GM18951 (cell line): ENCODE measurements around the gene VCAM1.
"Not testable (repeated sequence)": the region's sequence is repeated elsewhere in the genome, so short reads cannot be mapped to it uniquely, and the experiment has no call there.

ENCODE experiments used
- POLR2A ChIP-seq: IDR thresholded peaks from 4 replicates; pipeline ENCODE4 v1.6.1; 2011; ENCODE audit warnings: mild to moderate bottlenecking; ENCODE audit not compliant: insufficient read length, insufficient read depth; ENCODE audit errors: extremely low read depth
- in situ Hi-C: fragments of 300-500 bp; cut with MboI; formaldehyde crosslinking; loops from one replicate; pipeline ENCODE4 v1.12.0; 2022; ENCODE audit warnings: low sequenced_read_pairs, mixed read lengths, inconsistent platforms; ENCODE audit not compliant: unreplicated experiment

The VCAM1 gene

GRCh38 chr1:100710906-100711682 lies 8.4 kb upstream of the VCAM1 start:
- in situ Hi-C loops: no loop called here
- no peak for TF ChIP-seq POLR2A

DNA sequence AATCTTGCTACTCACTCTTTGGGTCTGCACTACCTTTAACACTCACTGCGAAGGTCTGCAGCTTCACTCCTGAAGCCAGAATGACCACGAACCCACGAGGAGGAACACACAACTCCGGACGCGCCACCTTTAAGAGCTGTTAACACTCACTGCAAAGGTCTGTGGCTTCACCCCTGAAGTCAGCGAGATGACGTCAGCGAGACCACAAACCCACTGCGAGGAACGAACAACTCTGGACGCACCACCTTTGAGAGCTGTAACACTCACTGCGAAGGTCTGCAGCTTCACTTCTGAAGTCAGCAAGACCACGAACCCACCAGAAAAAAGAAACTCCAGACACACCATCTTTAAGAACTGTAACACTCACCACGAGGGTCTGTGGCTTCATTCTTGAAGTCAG lies 6.5 kb upstream of the VCAM1 start:
- in situ Hi-C loops: not testable (repeated sequence)

- in situ Hi-C loops: no loop called here
- TF ChIP-seq POLR2A: no peak
Measured at GRCh38 chr1:100713626-100714025, 5.9 kb upstream of the VCAM1 start.

DNA sequence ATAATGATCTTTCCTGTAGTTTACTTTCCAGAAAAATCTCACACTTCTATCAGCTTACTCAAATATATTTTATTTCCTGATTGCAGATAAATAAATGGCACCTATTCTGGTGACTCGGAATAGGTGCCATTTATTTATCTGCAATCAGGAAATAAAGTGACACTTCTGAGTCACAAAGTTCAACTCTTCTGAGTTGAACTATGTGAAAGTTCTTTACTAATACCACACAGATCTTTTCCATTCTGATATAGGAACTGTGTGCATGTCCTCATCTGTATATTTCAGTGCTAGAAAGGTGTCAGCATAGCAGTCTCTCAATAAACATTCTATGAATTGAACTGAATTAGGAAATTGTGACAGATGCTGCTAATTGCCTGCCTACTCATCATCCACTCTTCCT lies 4.9 kb upstream of the VCAM1 start:
- in situ Hi-C loops: no loop called here
- no peak for TF ChIP-seq POLR2A

DNA sequence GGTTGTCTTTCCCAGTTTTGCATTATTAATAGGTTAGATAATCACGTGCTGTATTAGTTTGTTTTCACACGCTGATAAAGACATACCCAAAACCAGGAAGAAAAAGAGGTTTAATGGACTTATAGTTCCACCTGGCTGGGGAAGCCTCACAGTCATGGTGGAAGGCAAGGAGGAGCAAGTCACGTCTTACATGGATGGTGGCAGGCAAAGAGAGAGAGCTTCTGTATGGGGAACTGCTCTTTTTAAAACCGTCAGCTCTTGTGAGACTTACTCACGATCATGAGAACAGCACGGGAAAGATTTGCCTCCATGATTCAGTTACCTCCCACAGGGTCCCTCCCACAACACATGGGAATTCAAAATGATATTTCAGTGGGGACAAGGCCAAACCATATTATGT lies 2.3 kb upstream of the VCAM1 start:
- no peak for TF ChIP-seq POLR2A
- in situ Hi-C loops: no loop called here

DNA sequence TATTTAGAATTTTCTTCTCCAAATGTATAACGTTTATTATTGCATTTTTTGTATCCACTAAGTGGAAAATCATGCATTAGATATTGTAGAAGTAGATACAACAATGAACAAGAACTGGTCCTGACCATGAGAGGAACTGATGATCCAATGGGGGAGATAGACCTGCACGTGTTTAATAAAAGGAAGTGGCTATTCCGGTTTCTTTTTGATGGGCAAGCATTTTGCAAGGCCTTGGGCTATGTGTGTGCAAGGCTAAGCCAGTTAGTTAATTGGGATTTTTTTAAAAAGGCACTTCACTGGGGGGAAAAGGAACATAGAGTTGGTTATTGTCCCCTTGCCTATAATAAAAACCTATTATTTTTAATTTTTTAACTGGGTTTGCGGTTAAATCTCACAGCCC lies 961 bp upstream of the VCAM1 start:
- in situ Hi-C loops: no loop called here
- no peak for TF ChIP-seq POLR2A

DNA sequence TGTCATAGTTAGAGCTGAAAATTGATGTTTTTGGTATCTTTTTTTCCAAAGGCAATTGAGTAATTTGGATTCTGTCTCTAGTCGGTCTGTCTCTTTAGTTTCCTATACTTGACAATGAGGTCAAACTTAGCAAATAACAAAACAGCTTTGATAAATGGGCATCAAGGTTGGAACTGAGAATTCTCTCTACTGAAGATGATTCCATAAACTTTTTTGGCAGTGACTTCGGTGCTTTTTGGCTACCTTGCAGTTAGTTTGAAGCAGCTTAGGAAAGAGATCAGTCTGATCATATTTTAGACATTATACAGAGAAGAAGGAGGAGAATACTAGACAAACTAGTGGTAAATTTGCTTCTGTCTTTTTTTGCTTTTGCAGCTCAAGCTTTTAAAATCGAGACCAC lies 559 bp downstream of the VCAM1 start:
- in situ Hi-C loops: no loop called here
- TF ChIP-seq POLR2A: no peak

DNA sequence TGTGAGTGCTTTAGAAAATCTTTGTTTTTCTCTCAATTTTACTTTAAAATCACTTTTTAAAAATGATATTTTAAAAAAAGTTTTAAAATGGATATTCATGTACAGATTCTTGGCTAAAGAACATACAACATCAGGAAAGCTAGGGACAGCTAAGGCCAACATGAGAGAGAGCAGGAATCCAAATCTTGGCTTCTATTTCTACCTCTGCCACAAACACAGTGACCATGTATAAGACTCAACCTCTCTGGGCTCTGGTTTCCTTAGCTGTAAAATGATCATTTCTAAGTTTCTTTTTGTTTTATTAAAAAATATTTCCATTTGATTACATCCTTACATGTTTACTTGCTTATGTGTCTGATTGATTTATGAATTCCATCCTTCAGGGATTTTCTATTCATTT lies 1.2 kb downstream of the VCAM1 start:
- no peak for TF ChIP-seq POLR2A
- in situ Hi-C loops: no loop called here

DNA sequence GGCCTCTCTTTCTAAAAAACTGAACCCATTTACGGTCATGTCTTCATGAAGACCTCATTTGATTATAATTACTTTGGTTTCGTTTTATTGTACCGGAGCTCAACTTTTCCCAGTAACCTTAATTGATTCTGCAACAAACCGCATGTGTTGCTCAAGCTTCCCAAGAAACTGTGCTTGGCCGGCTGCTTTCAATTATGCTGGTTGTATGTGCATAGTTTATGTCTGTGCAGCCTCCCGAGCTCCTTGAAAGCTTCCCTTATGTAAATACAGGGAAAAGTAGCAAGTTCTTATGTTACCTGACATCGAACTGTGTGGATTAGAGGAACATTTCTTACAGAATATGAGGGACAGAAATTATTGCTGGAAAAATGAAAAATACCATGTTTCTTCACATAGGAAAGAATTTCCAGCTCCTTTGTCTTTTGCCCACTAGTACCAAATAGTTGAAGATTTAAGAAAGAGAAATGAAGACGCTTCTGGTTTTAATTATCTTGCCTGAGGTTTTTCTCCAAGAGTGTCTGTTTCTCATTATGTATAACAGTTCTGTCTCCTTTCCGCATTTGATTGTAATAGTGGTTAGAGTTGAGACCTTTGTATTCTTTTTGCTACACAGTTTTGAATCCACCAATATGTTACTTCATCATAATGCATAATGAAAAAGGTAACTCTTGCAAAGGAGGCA lies 2.1 kb downstream of the VCAM1 start:
- no peak for TF ChIP-seq POLR2A
- in situ Hi-C loops: no loop called here

DNA sequence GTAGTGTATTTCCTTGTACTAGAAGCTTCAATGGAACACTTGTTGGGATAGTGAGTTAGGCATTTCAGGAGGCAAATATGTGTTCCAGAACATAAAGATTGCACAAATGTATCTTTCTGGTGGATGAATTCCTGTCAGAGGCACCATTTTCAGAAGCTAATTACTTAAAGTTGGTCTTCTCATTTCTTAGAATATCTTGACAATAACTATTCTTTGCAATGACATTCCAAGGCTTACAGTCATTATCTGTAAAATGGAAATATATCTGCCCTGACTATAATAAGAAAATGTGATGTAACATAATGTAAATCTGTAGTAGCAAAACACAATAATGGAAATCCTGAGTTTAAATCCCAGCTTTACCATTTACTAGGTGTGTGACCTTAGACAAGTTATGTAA lies 2.7 kb downstream of the VCAM1 start:
- no peak for TF ChIP-seq POLR2A
- in situ Hi-C loops: no loop called here

- in situ Hi-C loops: no loop called here
- no peak for TF ChIP-seq POLR2A
Measured at GRCh38 chr1:100724281-100724680, 4.7 kb downstream of the VCAM1 start.

- TF ChIP-seq POLR2A: no peak
- in situ Hi-C loops: no loop called here
Measured at GRCh38 chr1:100730130-100730529, 10.6 kb downstream of the VCAM1 start.

DNA sequence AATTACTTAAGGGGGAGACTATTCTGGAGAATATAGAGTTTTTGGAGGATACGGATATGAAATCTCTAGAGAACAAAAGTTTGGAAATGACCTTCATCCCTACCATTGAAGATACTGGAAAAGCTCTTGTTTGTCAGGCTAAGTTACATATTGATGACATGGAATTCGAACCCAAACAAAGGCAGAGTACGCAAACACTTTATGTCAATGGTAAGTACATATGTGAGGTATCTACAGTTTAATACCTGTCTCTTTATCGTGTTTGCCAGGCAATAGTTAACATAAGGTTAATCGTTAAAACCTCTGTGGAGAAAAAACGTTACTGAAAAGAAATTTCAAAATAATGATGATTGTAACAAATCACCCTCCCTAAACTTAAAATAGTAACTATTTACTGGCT lies 11.8 kb downstream of the VCAM1 start:
- no peak for TF ChIP-seq POLR2A
- in situ Hi-C loops: no loop called here

- in situ Hi-C loops: no loop called here
- no peak for TF ChIP-seq POLR2A
Measured at GRCh38 chr1:100731758-100732157, 12.2 kb downstream of the VCAM1 start.
